ENCODE data around the gene POLDIP3. TPM values are rescaled to one million over a fixed set of nuclear protein-coding genes. Genes with fewer than 3 reads are reported as not detected.
A peak's percentile ranks its signal among the peaks of the same experiment; 100 is the strongest.
"Not testable (repeated sequence)": the region's sequence is repeated elsewhere in the genome, so short reads cannot be mapped to it uniquely, and the experiment has no call there.

The POLDIP3 gene
- polyA plus RNA-seq, 1 donor = 57.4 TPM

DNA sequence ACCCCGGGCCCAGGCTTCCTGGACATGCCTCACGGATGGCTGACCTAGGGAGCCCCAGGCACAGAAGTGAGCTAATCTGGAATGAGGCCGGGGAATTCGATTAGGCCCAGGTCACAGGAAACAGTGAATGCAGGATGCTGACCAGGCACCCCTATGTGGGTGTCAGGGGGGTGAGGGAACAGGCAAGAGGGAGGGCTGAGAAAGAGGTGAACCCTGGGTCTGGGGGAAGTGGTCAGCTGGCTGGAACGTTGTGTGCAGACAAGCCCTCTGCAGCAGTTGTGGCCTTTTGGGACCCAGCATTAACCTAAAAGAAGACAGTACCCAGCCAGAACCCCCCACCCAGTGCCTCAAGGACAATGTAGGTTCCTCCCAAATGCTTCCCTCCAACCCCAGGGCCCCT is 52.8 kb downstream of the POLDIP3 start:
- Histone ChIP-seq H3K4me3 (ENCODE audit: low read length) (no peak overlapping the region), H3K4me1 (ENCODE audit: control insufficient read depth, insufficient read depth, low read length) (peaks cover 10% of the 10 kb centered on the region), H3K27ac (ENCODE audit: low read length) (no peak overlapping the region), H3K36me3 (ENCODE audit: control insufficient read depth, insufficient read depth, low read length) (no peaks in the 10 kb centered on the region), H3K27me3 (ENCODE audit: control insufficient read depth, insufficient read depth, low read length) (no peaks in the 10 kb centered on the region), H3K9me3 (ENCODE audit: control insufficient read depth, low read depth, low read length) (peaks cover 3% of the 10 kb centered on the region)
- DNase-seq = no peak
- no CpG with 5 or more reads among the region's 5 CpGs for WGBS (ENCODE audit: insufficient coverage, low lambda C conversion rate)

DNA sequence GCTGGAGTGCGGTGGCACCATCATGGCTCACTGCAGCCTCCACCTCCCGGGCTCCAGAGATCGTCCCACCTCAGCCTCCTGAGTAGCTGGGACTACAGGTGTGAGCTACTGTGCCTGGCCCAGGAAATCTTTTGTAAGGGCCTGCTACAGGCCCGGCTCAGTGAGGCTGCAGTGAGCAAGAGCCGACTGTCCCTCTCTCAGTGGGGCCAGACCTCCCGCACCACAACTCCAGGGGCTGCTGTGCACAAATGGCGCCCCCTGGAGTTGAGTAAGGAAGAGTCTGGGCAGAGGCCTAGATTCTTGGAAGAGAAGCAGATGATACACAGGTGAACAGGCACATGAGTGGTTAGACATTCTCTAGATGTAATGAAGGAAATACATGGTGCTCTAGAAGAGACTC is 53.9 kb downstream of the POLDIP3 start:
- Histone ChIP-seq H3K27me3 (ENCODE audit: control insufficient read depth, insufficient read depth, low read length) (no peaks in the 10 kb centered on the region), H3K27ac (ENCODE audit: low read length) (no peak overlapping the region), H3K4me1 (ENCODE audit: control insufficient read depth, insufficient read depth, low read length) (peaks cover 10% of the 10 kb centered on the region), H3K4me3 (ENCODE audit: low read length) (no peak overlapping the region), H3K9me3 (ENCODE audit: control insufficient read depth, low read depth, low read length) (peaks cover 3% of the 10 kb centered on the region), H3K36me3 (ENCODE audit: control insufficient read depth, insufficient read depth, low read length) (no peaks in the 10 kb centered on the region)
- no peak for DNase-seq
- WGBS (ENCODE audit: insufficient coverage, low lambda C conversion rate) = no CpG with 5 or more reads among the region's 7 CpGs

- 60% methylated on average over 1 of the region's 8 CpGs for WGBS (ENCODE audit: insufficient coverage, low lambda C conversion rate)
- no peak for DNase-seq
Measured at GRCh38 chr22:42560381-42560780, 54.3 kb downstream of the POLDIP3 start.

GRCh38 chr22:42553475-42554361 is 61.0 kb downstream of the POLDIP3 start, which contains the start of gene SERHL2:
TSS of gene SERHL2 (plus strand) at chr22:42553956. CDS start at chr22:42554021, 65 bp downstream.
- WGBS (ENCODE audit: insufficient coverage, low lambda C conversion rate) = no CpG with 5 or more reads among the region's 75 CpGs
- peaks cover 5% of the 10 kb centered on the region for H3K27me3 ChIP-seq (ENCODE audit: control insufficient read depth, insufficient read depth, low read length)
- peak within 1 kb of the TSS; percentile 57 for H3K4me3 ChIP-seq (ENCODE audit: low read length)
- DNase-seq = peak; percentile 89 to 93
- no peaks in the 10 kb centered on the region for H3K36me3 ChIP-seq (ENCODE audit: control insufficient read depth, insufficient read depth, low read length)
- no peaks in the 10 kb centered on the region for H3K9me3 ChIP-seq (ENCODE audit: control insufficient read depth, low read depth, low read length)
- peaks cover 6% of the 10 kb centered on the region for H3K4me1 ChIP-seq (ENCODE audit: control insufficient read depth, insufficient read depth, low read length)
- no peak within 1 kb of the TSS for H3K27ac ChIP-seq (ENCODE audit: low read length)

More at GRCh38 chr22:42560381-42560780, 54.3 kb downstream of the POLDIP3 start:
- H3K36me3 ChIP-seq (ENCODE audit: control insufficient read depth, insufficient read depth, low read length) = no peaks in the 10 kb centered on the region
- no peak overlapping the region for H3K4me3 ChIP-seq (ENCODE audit: low read length)
- peaks cover 10% of the 10 kb centered on the region for H3K4me1 ChIP-seq (ENCODE audit: control insufficient read depth, insufficient read depth, low read length)
- no peaks in the 10 kb centered on the region for H3K27me3 ChIP-seq (ENCODE audit: control insufficient read depth, insufficient read depth, low read length)
- no peak overlapping the region for H3K27ac ChIP-seq (ENCODE audit: low read length)
- peaks cover 3% of the 10 kb centered on the region for H3K9me3 ChIP-seq (ENCODE audit: control insufficient read depth, low read depth, low read length)

GRCh38 chr22:42552294-42552647 is 62.4 kb downstream of the POLDIP3 start:
- WGBS (ENCODE audit: insufficient coverage, low lambda C conversion rate) = no CpG with 5 or more reads among the region's 6 CpGs
- not testable (repeated sequence) for H3K9me3 ChIP-seq (ENCODE audit: control insufficient read depth, low read depth, low read length); DNase-seq; H3K4me1 ChIP-seq (ENCODE audit: control insufficient read depth, insufficient read depth, low read length); H3K27ac ChIP-seq (ENCODE audit: low read length); H3K36me3 ChIP-seq (ENCODE audit: control insufficient read depth, insufficient read depth, low read length); H3K4me3 ChIP-seq (ENCODE audit: low read length); H3K27me3 ChIP-seq (ENCODE audit: control insufficient read depth, insufficient read depth, low read length)

DNA sequence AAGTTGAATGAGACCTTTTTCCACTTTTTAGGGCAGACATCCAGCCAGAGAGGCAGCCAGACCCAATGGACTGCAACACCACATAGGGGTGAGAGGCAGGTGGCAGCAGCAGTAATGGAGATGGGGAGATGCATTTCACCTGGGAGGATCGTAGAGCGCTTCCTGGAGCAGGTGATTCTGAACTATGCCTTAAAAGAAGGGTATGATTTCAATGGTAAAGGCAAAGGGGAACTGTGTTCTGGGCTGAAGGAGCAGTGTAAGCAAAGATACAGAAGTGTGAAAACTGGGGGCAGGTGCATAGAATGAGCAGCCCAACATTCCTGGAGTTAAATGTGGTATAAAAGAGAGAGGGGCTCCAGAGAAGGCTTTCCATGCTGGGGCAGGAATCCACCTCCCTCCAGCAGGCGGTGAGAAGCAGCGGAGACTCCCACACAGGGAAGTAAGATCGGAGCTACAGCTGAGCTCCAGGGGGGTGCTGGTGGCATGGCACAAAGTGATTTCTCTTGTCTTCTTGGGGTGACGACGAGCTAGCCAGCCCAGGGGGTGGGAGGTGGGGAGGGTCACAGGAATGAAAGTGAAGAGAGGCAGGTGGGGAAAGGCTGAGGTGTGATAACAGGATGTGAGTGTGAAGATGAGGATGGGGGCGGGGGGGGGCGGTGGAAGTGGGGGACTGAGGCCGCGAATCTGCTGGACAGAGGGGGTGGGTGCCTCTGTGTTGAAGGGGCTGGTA is 65.2 kb downstream of the POLDIP3 start:
- Histone ChIP-seq H3K4me1 (ENCODE audit: control insufficient read depth, insufficient read depth, low read length) (peaks cover 6% of the 10 kb centered on the region), H3K9me3 (ENCODE audit: control insufficient read depth, low read depth, low read length) (no peaks in the 10 kb centered on the region), H3K27me3 (ENCODE audit: control insufficient read depth, insufficient read depth, low read length) (peaks cover 7% of the 10 kb centered on the region), H3K36me3 (ENCODE audit: control insufficient read depth, insufficient read depth, low read length) (no peaks in the 10 kb centered on the region), H3K4me3 (ENCODE audit: low read length) (no peak overlapping the region), H3K27ac (ENCODE audit: low read length) (no peak overlapping the region)
- WGBS (ENCODE audit: insufficient coverage, low lambda C conversion rate) = 87% methylated on average over 2 of the region's 11 CpGs
- DNase-seq = no peak

- Histone ChIP-seq H3K9me3 (ENCODE audit: control insufficient read depth, low read depth, low read length) (no peaks in the 10 kb centered on the region), H3K4me3 (ENCODE audit: low read length) (no peak overlapping the region), H3K36me3 (ENCODE audit: control insufficient read depth, insufficient read depth, low read length) (no peaks in the 10 kb centered on the region), H3K27ac (ENCODE audit: low read length) (no peak overlapping the region), H3K4me1 (ENCODE audit: control insufficient read depth, insufficient read depth, low read length) (no peaks in the 10 kb centered on the region), H3K27me3 (ENCODE audit: control insufficient read depth, insufficient read depth, low read length) (peaks cover 7% of the 10 kb centered on the region)
- 100% methylated on average over 1 of the region's 19 CpGs for WGBS (ENCODE audit: insufficient coverage, low lambda C conversion rate)
- no peak for DNase-seq
Measured at GRCh38 chr22:42548597-42549330, 65.9 kb downstream of the POLDIP3 start.

DNA sequence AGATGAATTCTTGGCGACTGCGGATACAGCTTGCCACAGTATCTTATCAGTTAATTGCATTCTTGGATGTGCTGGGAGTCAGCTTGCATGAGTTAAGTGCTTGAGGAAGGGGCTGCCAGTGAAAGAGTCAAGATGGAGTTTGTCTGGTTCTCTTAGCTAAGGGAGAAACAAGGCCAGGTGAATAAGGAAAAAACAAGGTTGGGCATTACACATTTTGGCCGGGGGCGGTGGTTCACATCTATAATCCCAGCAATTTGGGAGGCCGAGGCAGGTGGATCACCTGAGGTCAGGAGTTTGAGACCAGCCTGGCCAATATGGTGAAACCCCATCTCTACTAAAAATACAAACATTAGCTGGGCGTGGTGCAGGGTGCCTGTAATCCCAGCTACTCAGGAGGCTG is 66.6 kb downstream of the POLDIP3 start:
- H3K27ac ChIP-seq (ENCODE audit: low read length); H3K27me3 ChIP-seq (ENCODE audit: control insufficient read depth, insufficient read depth, low read length); H3K36me3 ChIP-seq (ENCODE audit: control insufficient read depth, insufficient read depth, low read length); H3K4me3 ChIP-seq (ENCODE audit: low read length); H3K9me3 ChIP-seq (ENCODE audit: control insufficient read depth, low read depth, low read length); H3K4me1 ChIP-seq (ENCODE audit: control insufficient read depth, insufficient read depth, low read length); DNase-seq: not testable (repeated sequence)
- WGBS (ENCODE audit: insufficient coverage, low lambda C conversion rate) = no CpG with 5 or more reads among the region's 6 CpGs

DNA sequence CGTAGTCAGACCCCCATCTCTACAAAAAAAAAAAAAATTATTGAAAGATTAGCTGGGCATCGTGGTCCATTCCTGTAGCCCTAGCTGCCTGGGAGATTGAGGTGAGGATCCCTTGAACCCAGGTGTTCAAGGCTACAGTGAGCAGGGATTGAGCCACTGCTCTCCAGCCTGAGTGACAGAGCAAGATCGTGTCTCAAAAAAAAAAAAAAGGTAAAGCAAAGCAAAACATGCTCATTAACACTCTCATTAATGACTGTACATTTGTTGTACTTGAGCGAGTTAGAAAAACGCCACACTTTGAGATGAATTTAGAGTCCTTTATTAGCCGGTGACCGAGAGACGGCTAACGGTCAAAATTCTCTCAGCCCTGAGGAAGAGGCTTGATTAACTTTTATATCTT is 67.1 kb downstream of the POLDIP3 start:
- Histone ChIP-seq H3K27me3 (ENCODE audit: control insufficient read depth, insufficient read depth, low read length) (peaks cover 7% of the 10 kb centered on the region), H3K9me3 (ENCODE audit: control insufficient read depth, low read depth, low read length) (no peaks in the 10 kb centered on the region), H3K4me3 (ENCODE audit: low read length) (no peak overlapping the region), H3K27ac (ENCODE audit: low read length) (no peak overlapping the region), H3K4me1 (ENCODE audit: control insufficient read depth, insufficient read depth, low read length) (no peaks in the 10 kb centered on the region), H3K36me3 (ENCODE audit: control insufficient read depth, insufficient read depth, low read length) (no peaks in the 10 kb centered on the region)
- DNase-seq = no peak
- WGBS (ENCODE audit: insufficient coverage, low lambda C conversion rate) = no CpG with 5 or more reads among the region's 9 CpGs

DNA sequence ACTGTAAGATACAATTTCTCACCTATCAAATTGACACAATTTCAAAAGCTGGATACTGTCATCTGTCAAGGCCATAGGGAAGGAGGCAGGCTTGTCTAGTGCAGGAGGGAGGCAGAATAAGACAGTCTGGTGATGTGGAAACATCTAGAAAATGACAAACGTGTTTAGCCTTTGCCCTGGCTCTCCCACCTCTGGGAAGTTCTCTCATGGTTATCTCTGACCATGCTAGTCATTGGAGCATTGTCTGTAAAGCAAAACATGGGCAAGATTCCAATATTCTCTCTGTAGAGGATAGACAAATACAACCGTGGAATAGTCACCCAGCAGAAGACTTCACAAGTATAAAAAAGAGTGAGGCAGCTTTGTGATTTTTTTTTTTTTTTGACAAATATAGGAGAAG is 70.0 kb downstream of the POLDIP3 start:
- no peaks in the 10 kb centered on the region for H3K4me1 ChIP-seq (ENCODE audit: control insufficient read depth, insufficient read depth, low read length)
- peaks cover 7% of the 10 kb centered on the region for H3K27me3 ChIP-seq (ENCODE audit: control insufficient read depth, insufficient read depth, low read length)
- no peak overlapping the region for H3K27ac ChIP-seq (ENCODE audit: low read length)
- no peaks in the 10 kb centered on the region for H3K36me3 ChIP-seq (ENCODE audit: control insufficient read depth, insufficient read depth, low read length)
- WGBS (ENCODE audit: insufficient coverage, low lambda C conversion rate) = 17% methylated on average over 1 of the region's 2 CpGs
- H3K9me3 ChIP-seq (ENCODE audit: control insufficient read depth, low read depth, low read length) = no peaks in the 10 kb centered on the region
- DNase-seq = peak in 1 of 2 donors; percentile 67
- H3K4me3 ChIP-seq (ENCODE audit: low read length) = no peak overlapping the region
